GM18907 (cell line): ENCODE measurements around the gene NCAPD2.

Source experiments
- ATAC-seq: cut with Tn5 transposase; IDR thresholded peaks from one replicate; pipeline ENCODE4 v1.9.1; 2021; ENCODE audit warnings: mild to moderate bottlenecking, moderate library complexity; ENCODE audit not compliant: unreplicated experiment

The NCAPD2 gene

DNA sequence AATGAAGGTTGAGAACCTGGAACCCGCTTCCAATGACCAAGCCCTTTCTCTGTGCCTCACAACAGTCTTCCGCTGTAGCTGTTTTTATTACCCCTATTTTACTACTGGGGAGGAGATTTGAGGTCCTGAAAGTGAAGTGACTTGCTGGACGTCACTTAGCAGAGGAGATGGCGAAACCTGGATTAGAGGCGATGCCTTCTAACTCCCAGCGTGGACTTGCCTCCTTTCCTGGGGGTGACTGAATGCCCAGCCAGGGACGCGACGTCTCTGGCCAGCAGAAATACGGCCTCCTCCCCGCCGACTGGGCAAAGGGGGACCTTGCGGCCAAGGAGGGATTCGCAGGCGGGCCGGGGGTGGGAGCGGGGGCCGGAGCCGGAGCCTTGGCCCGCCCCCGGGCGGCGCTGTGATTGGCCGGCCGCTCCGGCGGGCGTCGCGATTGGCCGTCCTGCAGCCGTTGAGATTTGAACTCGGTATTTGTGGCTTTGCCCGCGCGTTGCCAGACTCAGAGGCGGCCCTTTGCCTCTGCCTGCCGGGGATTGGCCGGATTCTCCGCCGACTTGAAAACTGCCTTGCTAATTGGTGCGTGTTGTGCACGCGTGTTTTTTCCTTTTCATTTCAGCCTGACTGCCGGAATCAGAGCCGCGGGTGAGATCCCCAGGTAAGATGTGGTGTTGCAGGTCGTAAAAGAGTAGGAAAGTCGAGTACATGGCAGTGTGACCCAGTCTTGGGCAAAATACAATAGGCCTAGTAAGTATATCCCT lies at the start of gene NCAPD2:
TSS of gene NCAPD2 (plus strand) at position 606 of the 761 bp plus-strand sequence. CDS start 997 bp downstream, outside the sequence.
- ATAC-seq: peak; percentile 80

DNA sequence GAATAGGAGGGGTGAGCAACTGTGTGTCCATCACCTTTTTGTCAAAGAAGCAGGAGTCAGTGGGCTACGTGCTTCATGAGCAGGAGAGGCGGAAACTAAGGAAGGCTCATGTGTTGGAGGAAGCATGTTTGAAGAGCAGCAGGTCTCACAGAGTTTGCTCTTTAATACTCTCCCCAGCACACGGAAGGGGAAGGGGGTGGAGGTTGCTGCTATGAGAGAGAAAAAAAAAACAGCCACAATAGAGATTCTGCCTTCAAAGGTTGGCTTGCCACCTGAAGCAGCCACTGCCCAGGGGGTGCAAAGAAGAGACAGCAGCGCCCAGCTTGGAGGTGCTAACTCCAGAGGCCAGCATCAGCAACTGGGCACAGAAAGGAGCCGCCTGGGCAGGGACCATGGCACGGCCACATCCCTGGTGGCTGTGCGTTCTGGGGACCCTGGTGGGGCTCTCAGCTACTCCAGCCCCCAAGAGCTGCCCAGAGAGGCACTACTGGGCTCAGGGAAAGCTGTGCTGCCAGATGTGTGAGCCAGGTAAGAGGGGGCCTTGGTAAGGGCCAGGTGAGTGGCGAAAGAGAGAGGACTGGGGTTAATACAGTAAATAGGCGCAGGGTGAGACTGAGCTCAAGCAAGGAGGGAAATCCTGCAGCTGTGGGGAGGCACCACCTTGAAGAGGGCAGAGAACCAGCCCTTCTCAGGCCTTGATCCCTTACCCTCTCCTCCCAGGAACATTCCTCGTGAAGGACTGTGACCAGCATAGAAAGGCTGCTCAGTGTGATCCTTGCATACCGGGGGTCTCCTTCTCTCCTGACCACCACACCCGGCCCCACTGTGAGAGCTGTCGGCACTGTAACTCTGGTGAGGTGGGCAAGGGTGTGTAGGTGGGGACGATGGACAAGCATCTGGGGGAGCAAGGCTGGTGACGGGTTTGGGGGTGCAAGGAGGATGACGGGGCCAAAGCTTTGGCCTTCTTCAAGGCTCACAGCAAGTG lies 48.9 kb upstream of the NCAPD2 start, which contains the start of gene CD27:
TSS of gene CD27 (plus strand) at position 252 of the 985 bp plus-strand sequence. CDS start at position 393, 141 bp downstream.
- no peak for ATAC-seq

- no peak for ATAC-seq
These were observed 43.6 kb upstream of the NCAPD2 start for GRCh38 chr12:6450091-6450868.

DNA sequence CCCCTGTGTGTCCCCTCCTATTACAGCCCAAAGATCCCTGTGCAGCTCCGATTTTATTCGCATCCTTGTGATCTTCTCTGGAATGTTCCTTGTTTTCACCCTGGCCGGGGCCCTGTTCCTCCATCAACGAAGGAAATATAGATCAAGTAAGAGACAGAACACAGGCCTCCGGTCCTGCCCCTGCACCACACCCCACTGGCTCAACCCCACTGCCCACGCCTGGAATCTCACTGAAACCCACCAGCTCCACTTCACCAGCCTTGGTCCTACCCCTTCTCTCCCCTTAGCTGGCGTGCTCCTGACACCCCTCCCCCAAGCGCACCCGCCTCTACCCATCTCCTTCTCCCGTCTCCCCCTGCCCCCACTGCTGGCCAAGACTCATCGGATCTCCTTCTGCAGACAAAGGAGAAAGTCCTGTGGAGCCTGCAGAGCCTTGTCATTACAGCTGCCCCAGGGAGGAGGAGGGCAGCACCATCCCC lies 43.0 kb upstream of the NCAPD2 start:
- ATAC-seq: no peak

- peak; percentile 63 for ATAC-seq
These were observed 42.3 kb upstream of the NCAPD2 start, which contains the start of gene TAPBPL for GRCh38 chr12:6451348-6452244. TAPBPL (plus strand) TSS chr12:6452042; CDS start chr12:6452249, 207 bp downstream.

DNA sequence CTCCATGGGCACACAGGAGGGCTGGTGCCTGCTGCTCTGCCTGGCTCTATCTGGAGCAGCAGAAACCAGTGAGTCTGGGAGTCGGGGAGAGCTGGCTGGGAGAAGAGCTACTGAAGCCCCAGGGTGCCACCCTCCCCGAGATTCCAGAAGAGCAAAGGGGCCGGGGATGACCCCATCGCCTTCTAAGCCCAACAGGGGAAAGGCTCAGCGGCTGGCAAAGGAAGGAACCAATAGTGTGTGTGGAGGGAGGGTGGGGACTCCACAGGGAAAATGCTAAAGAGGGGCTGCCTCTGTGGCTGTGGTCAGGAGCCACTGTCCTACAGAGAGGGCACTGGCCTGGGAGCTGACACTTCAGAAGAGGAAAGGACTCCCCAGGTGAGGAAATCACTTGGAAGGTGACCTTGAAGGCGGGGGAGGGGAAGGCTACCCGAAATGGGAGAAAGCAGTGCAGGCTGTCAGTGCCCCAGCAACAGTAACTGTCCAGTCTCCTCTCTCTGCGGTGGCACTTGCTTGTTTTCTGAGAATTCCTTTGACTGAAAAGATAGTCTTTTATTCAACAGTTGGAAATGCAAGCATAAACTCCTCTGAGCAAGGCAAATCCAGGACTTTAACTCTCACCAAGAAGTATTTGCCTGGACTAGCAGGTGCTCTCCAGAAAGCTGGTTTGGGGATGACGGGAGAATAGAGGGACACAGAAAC lies 41.5 kb upstream of the NCAPD2 start:
- no peak for ATAC-seq

GRCh38 chr12:6452944-6453630 lies 40.8 kb upstream of the NCAPD2 start:
- ATAC-seq: no peak

DNA sequence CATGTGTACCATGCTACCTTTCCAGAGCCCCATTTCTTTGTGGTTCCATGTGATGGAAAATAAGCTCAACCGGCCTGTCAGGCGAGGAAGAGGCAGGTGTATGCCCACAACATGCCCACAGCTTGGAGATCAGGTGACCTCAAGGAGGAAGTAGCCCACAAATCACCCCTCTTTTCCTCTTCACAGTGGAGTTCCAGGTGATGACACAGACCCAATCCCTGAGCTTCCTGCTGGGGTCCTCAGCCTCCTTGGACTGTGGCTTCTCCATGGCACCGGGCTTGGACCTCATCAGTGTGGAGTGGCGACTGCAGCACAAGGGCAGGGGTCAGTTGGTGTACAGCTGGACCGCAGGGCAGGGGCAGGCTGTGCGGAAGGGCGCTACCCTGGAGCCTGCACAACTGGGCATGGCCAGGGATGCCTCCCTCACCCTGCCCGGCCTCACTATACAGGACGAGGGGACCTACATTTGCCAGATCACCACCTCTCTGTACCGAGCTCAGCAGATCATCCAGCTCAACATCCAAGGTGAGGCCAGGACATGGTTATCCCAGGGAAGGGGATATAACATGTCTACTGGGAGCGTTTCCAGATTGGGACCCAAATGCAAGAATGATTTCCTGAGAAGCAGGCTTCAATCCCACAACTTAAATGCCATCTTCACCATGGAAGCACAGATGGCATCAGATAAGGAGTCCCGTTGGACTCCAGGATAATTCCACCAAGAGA lies 36.5 kb upstream of the NCAPD2 start:
- ATAC-seq: no peak

DNA sequence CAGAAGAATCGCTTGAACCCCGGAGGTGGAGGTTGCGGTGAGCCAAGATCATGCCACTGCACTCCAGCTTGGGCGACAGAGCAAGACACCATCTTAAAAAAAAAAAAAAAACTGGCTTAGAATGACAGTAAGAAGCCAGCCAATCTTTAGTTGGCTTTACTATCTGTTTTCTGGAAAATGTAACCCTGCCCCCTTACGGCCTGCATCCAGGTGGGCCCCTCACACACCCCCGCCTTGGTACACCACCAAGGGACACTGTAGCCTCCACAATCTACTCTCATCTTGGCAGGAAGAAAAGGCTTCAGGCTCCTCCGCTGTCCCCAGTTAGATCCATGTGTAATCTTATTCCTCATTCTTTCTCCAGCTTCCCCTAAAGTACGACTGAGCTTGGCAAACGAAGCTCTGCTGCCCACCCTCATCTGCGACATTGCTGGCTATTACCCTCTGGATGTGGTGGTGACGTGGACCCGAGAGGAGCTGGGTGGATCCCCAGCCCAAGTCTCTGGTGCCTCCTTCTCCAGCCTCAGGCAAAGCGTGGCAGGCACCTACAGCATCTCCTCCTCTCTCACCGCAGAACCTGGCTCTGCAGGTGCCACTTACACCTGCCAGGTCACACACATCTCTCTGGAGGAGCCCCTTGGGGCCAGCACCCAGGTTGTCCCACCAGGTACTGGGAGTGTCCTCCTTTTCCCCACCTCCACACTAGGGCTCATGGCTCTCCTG lies 35.5 kb upstream of the NCAPD2 start:
- no peak for ATAC-seq

GRCh38 chr12:6459004-6459337 lies 34.9 kb upstream of the NCAPD2 start:
- ATAC-seq: no peak

GRCh38 chr12:6460751-6461371 lies 33.0 kb upstream of the NCAPD2 start:
- no peak for ATAC-seq

DNA sequence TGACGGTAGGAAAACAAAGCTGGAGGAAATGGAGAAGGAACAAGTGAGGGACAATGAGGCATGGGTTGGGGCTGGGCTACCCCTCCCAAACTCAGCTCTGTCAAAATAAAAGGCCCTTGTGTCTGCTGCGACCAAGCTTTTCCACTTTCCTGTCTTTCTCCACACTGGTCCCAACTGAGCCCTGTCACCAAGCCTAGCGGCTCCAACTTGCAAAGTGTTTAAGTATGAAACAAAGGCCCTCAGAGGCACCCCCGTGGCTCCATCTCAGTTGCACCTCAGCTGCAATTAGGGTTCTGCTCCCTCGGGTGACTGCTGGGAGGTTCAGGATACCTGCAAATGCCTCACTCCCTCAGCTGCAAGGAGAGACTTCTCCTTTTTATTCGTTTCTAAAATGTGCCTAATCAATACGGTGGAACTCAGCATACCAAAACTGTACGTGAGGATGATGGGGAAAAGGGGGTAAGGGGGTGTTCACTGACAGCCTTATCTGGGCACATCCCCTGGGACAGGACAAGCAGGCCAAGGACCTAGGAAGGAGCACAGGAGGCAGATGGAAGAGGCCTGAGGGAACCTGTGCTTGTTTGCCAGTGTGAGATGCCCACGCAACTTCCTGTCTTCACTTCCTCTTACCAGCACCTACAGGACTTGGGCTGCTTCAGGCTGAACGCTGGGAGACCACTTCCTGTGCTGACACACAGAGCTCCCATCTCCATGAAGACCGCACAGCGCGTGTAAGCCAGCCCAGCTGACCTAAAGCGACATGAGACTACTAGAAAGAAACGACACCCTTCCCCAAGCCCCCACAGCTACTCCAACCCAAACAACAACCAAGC lies 32.3 kb upstream of the NCAPD2 start:
- peak; percentile 63 for ATAC-seq

DNA sequence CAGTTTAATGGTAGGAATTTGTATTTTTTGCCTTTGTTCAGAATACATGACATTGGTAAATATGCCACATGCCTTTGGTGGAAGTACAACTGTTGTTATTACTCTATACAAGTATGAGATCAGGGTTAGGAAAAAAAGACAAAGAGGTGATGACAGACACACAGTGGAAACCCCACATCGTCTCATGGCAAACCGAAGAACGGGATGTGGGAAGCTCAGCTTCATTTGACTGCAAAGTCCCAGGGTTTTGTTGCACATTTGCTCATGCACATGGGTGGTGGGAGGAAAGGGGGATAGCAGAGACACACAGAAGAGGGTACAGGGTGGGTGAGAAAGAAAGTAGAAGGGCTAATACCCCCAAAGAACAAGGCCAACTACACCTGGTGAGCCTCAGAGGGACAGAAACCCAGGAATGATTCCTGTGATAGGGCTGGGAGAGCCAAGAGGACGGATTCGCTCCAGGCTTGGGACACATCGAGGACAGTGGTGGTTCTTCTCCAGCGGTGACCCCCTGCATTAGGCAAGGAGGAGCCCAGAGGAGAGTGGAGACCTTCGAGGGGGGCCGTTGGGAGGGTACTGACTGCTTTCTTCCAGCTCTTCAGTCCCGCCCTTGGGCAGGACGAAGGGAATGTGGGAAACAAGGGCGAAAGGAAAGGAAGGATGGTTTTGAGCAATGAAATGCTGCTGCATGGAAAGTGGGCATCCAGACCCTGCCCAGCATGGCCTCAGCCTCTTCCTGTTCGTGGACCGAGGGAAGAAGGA lies 31.5 kb upstream of the NCAPD2 start:
- ATAC-seq: no peak

DNA sequence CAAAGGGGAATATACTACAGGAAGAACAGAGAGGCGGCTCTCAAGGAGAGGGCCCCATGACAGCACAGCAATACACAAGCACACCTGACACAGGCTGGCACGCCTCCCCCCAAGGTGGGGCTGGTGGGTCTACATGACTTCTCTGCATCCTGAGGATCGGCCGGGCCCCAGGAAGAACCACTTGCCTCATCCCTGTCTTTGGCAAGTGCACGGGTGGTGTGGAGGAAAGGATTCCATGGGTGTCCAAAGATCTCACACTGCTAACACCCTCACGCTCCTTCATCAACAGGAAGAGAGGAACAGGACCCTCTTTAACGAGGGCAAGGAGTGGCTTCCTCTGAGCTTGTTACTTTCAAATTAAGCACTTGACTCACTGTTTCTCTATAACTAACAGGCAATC lies 30.7 kb upstream of the NCAPD2 start:
- ATAC-seq: no peak

DNA sequence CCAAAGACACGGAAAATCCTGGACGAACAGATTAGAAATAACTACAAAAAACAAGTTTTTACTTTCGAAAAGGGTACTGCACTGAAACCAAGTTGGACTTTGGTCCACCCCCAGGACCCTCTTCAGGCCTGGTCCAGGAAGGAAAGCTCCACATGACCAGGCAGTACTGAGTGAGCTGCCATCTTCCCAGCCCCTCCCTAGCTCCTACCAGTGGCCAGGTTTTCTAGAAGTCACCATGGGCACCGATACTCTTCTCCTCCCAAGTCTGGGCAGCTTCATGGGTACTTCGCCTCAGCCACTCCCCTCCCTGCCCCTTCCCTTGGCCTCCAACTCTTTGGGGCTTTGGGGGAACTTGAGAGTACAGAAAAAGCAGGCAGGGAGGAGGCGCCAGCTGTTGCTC lies 30.0 kb upstream of the NCAPD2 start:
- no peak for ATAC-seq
